ENCODE data around the gene ZNF648. TPM values are rescaled to one million over a fixed set of nuclear protein-coding genes. Genes with fewer than 3 reads are reported as not detected.
"Not testable (repeated sequence)": the region's sequence is repeated elsewhere in the genome, so short reads cannot be mapped to it uniquely, and the experiment has no call there.

Gene ZNF648, protein sequence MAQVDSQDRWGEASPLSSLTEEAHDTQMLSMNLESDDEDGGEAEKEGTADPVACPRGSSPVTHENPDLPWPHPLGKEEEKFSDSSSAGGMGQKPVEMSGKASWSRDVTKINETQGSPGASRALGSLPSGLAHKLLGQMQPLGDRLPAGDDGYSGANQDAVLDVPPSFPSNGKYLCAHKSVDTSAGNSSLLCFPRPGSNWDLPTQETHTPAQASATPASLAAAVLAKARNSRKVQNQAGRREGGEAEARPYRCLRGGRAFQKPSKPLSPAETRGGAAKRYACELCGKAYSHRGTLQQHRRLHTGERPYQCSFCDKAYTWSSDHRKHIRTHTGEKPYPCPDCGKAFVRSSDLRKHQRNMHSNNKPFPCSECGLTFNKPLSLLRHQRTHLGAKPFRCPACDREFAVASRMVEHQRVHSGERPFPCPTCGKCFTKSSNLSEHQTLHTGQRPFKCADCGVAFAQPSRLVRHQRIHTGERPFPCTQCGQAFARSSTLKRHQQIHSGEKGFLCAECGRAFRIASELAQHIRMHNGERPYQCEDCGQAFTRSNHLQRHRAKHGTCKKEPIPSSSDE
- total RNA-seq = 0.53 TPM

DNA sequence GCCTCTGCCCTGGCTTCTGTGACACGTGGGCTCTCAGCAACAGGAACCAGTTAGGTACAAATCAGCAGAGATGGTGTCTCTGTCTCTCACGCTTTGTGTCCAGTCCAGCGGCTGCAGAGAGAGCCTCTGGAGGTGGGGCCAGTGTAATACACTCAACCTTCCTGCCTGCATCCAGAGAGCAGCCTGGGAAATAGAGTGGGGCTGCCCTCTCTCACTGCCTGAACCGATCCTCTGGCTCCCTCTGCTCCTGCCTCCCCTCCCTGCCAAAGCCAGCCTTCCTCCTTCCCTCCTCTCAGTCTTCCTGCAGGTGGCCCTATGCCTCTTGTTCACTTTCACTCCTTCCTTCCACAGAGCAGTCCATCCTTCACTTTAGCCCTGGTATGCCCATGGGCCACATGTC, at the start of gene ZNF648:
Gene ZNF648, minus strand, starts transcription at position 119 of the 400 bp plus-strand sequence. CDS start 3,702 bp downstream, outside the sequence.
- intact Hi-C loops (cut with DNase I) = no loop called here
- DNase-seq (ENCODE audit: low spot score) (no peak), ATAC-seq (peak; percentile 51)

DNA sequence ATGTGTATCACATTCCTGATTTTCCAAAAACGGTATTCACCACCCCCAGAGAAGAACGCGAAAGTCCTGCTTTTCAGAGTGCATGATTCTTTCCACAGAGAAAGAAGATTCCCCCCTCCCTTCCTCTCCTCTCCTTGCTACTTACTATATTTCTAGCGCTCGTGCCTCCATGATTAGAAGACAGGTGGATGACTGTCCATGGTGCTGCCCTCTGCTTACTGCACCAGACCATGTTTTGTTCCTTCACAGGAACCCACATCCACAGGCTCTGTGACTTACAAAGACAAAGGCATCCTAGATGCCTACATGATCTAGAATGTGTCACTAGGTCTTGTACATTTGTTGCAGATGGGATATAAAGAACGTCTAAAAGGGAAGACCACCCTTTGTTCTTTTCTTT, 49.1 kb upstream of the ZNF648 start:
- no peak for DNase-seq (ENCODE audit: low spot score)
- intact Hi-C loops (cut with DNase I) = no loop called here
- no peak for ATAC-seq

DNA sequence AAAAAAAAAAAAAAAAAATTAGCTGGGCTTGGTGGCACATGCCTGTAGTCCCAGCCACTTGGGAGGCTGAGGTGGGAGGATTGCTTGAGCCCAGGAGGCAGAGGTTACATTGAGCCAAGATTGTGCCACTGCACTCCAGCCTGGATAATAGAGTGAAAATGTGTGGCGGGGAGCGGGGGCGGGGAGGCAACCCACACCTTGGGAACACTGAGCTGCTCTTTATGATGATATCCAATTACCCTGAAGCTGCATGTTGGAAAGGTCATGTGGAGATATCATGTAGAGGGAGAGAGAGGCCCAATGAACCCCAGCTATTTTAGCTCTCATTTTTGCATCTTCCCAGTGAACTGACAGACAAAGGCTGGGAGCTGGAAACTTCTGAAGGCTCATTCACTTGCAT, 48.3 kb upstream of the ZNF648 start:
- ATAC-seq (no peak), DNase-seq (ENCODE audit: low spot score) (no peak)
- intact Hi-C loops (cut with DNase I) = no loop called here

DNA sequence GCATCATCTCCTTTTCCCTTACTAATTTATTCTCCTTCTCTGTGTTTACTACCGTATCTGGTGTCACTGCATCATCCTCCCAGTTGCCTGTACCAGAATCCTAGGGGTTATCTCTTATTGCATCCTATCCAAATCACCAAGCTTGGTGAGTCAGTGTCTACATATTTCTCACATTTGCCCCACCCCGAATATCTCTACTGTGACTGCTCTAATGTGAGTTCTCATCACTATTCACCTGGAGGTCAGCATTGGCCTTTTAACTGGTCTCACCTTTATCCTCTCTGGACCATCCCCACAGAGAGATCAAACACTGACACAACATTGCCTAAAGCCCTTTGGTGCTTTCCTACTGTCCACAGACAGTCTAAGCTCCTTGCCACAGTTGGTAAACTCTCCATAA, 45.7 kb upstream of the ZNF648 start:
- intact Hi-C loops (cut with DNase I) = no loop called here
- ATAC-seq (no peak), DNase-seq (ENCODE audit: low spot score) (no peak)

DNA sequence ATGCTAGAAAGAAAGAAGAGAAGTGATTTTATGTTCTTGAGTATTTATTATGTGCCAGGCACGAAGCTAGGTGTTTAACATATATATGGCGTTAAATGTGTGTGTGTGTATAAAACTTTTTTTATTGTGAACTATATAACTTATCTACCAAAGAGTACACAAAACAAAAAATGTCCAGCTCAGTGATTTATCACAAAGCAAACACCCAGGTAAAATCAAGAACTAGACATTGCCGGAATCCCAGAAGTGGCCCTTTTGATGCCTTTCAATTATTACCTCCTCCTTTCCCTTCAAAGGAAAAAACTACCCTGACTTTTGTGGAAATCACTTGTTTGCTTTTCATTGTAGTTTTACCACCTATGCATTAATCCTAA, 40.5 kb upstream of the ZNF648 start:
- ATAC-seq (no peak), DNase-seq (ENCODE audit: low spot score) (no peak)
- intact Hi-C loops (cut with DNase I) = no loop called here

DNA sequence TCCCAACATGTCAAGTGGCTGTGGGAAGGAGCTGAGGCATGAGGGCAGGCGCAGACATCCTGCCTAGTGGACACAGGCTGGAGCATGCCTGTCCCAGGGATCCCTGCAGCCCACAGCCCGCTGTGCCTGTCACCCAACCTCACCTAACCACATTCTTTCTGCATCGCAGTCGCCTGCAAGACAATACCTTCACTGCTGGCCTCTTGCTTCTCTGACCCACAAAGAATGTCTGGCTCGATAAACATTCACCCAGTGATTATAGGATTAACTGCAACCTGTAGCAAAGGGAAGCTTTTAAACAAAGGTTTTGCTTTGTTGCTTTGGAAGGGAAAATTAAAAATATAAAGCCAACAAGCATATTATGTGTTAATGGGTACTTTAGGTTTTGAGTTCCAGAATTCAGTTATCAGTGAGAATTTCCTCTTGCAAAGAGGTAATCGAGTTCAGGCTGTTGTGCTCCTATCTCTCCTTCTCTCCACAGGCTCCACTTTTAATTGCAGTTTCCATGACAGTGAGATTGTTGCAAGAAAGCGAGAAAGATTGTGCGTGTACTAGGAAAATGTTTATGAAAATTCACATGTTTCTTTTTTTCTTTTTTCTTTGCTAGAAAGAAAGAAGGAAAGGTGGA, 40.0 kb upstream of the ZNF648 start:
- intact Hi-C loops (cut with DNase I) = no loop called here

DNA sequence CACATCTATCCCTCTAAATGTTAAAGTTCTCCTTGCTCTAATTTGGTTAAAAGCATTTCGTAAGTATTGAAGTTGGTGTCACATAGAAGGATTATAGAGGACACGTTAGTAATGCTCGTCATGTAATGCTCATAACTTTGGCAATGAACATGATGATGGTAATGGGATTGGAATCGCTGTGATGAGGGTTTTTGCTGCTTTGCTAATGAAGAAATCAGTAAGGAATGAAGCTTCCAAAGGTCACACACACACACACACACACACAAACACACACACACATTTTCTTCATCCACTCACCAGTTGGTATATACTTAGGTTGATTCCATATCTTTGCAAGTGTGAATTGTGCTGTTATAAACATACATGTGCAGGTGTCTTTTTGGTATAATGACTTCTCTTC, 36.8 kb upstream of the ZNF648 start:
- intact Hi-C loops (cut with DNase I) = no loop called here
- ATAC-seq (no peak), DNase-seq (ENCODE audit: low spot score) (no peak)

More for the DNA sequence above, 40.0 kb upstream of the ZNF648 start:
- ATAC-seq (no peak), DNase-seq (ENCODE audit: low spot score) (no peak)

DNA sequence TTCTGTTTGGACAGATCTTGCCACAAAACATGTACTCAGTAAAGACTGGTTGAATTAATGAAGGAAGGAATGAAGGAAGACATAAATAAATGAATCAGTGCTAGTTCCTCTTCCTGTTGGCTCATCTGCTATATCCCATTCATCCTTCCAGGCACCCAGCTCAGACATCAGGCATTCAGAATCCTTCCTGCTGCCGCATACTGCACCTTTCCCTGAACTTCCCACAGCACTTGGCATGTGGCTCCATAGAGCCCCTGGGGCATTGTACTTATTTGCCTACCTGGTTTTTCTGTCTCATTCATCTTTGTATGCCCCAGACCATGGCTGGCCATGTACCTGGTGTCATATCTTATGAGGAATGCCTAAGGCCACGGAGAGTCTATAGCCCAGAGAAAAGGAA, 34.4 kb upstream of the ZNF648 start:
- intact Hi-C loops (cut with DNase I) = no loop called here
- ATAC-seq (no peak), DNase-seq (ENCODE audit: low spot score) (no peak)

DNA sequence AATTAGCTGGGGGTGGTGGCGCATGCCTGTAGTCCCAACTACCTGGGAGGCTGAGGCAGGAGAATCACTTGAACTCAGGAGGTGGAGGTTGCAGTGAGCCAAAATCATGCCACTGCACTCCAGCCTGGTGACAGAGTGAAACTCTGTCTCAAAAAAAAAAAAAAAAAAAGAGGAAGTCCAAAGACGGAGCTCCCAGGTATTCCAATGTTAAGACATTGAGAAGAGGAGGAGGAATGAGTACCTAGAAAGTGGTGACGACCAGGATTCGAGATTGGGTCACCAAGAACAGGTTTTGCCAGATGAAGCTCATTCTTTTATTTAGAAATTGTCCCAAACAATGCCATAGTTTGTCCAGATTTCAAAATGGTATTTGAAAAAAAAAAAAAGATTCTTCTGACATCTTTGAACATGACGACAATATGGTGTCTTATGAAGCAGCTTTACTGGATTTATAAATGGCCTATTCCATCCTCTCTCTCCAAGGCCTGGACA, 33.0 kb upstream of the ZNF648 start:
- DNase-seq (ENCODE audit: low spot score); ATAC-seq; intact Hi-C loops (cut with DNase I): not testable (repeated sequence)

DNA sequence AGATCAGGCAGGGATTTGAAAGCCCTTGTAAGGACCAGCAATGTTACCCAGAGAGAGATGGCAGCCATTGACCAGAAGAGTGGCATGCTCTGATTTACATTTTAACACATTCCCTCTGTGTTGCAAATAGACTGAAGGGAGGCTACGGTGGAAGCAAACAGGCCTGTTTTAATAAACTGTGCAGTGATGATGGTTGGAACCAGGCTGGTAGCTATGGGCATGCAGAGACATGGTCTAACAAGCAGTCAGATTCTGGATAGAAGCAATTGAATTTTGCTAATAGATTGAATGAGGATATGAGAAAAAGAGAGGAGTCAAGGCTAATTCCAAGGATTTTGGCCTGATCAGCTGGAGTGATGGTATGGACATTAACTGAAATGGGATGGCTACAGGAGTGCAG, 32.3 kb upstream of the ZNF648 start:
- DNase-seq (ENCODE audit: low spot score) (no peak), ATAC-seq (no peak)
- intact Hi-C loops (cut with DNase I) = no loop called here

DNA sequence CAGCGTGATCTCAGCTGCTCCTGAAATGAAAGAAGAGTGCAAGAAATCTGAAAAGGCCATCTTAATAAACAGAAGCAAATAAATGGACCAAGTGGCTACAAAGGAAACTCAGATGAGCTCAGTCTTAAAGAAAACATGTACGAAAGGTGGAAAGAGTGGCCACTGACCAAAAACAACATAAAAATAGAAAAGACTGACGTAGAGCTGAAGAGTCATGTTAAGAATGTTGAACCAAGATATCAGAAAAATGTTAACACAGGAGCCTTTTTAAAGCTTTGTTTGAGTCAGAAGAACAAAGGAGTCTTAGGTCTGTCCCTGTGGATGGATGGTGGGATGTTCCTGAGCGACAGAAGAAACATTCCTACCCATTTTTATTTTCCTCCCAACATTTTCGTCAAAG, 30.8 kb upstream of the ZNF648 start:
- intact Hi-C loops (cut with DNase I) = no loop called here
- DNase-seq (ENCODE audit: low spot score) (no peak), ATAC-seq (peak; percentile 57)

DNA sequence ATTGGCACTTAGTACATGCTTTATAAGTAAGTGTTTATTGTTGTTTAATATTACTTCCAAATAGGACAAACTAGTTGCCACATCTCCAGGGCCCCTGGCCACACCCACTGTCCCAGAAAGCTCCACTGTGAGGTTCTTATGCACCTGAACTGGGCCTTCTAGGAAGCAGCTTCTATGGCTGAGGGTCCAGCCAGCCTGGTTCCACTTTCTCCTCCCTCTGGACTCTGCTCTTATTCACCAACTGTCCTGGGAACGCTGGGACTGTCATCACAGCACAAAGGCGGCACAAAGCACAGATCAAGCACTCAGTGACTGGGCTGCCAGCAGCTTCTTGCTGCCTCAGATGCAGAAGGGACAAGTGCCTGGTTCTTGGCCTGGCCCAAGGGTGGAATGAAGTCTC, 29.6 kb upstream of the ZNF648 start:
- ATAC-seq = no peak
- intact Hi-C loops (cut with DNase I) = no loop called here
- no peak for DNase-seq (ENCODE audit: low spot score)

DNA sequence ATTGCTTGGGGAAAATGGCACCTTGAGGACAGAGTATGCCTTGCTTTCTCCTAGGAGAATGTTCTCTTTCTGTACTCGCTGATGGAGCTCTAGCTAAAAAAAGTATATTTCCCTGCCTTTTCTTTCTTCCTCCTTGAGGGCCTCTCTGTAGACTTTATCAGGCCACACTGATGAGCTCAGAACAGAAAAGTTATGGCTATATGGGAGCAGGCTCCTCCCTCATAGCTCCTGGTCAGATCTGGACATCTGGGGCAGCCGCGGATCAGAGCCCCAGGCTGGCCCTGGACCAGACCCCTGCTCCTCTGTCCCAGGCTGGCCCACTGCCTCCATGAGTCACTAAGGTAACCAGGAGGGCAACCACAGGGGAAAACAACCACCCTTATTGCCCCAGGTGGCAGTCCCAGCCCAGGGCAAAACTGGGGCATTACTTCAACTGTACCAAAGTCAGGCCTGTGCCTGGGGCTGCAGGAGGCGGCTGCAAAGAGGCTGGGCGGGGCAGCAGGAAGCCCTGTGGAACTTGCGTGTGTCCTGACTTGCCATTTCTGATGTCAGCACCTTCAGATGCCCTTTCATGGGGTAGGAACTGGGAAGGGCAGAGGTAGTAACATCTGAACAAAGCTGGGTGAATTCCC, 26.3 kb upstream of the ZNF648 start:
- intact Hi-C loops (cut with DNase I) = loop anchor here (2.0 to 10.0 kb wide), 3 partner anchors 57 to 697 kb away; partner anchors contain the start of gene NPL
- no peak for DNase-seq (ENCODE audit: low spot score)
- no peak for ATAC-seq

DNA sequence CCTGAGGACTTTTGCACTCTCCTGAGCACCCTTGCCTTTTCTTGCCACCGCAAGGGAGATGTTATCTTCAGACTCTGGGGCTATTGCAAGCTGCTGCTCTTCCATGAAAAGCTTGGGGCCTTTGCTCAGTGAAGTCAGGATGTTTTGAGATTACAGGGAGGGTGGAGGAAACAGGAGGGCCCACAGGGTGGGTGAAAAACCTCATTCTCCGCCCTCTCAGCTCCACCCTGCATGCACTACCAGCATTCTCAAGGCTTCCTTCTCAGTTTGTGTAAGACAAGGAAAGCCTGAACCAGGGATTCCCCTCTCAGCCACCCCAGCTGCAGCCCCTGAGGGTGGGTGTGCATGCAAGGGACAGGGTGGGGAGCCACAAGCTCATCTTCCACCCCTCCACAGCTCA, 25.8 kb upstream of the ZNF648 start:
- no peak for ATAC-seq
- DNase-seq (ENCODE audit: low spot score) = no peak
- intact Hi-C loops (cut with DNase I) = loop anchor here (2.0 to 10.0 kb wide), 3 partner anchors 57 to 697 kb away; partner anchors contain the start of gene NPL

DNA sequence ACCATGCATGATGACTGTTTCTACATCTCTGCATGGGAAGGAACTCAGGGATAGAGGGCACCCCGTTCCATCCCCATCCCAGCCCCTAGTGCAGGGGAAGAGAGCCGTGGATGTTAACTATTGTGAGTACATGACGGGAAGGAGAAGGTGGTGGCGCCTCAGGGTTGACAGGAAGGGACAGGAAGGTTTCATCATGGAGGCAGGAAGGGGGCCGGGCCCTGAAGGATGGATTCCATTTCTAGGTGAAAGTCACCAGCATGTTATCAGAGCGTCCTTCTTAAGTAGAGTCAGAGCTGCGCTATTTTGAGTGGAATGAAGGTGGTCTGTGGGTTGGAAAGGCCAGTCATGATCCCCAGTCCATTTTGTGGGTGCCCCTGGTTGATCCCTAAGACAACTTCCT, 25.1 kb upstream of the ZNF648 start:
- ATAC-seq = no peak
- DNase-seq (ENCODE audit: low spot score) = no peak
- intact Hi-C loops (cut with DNase I) = loop anchor here (2.0 to 10.0 kb wide), 3 partner anchors 58 to 698 kb away; partner anchors contain the start of gene NPL

DNA sequence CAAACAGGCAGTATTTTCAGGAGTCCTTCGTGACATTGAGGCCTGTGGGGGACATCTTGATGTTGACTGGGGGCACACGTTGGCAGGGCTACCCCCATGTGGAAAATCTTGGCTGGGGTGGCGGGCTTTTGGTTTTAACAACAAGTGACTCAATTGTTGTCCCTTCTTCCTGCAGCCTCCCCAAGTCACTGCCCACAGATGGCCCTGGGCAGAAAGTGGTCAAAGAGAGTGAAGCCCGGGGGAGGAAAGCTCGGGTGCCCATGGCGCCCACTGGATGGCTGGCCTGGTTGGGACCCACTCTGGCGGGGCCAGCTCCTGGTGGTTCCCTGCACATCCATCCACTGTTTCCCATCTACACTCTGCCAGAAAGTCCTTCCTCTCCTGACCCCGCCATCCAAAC, 24.6 kb upstream of the ZNF648 start:
- no peak for DNase-seq (ENCODE audit: low spot score)
- ATAC-seq = no peak
- intact Hi-C loops (cut with DNase I) = loop anchor here (2.0 to 10.0 kb wide), 3 partner anchors 59 to 699 kb away; partner anchors contain the start of gene NPL

DNA sequence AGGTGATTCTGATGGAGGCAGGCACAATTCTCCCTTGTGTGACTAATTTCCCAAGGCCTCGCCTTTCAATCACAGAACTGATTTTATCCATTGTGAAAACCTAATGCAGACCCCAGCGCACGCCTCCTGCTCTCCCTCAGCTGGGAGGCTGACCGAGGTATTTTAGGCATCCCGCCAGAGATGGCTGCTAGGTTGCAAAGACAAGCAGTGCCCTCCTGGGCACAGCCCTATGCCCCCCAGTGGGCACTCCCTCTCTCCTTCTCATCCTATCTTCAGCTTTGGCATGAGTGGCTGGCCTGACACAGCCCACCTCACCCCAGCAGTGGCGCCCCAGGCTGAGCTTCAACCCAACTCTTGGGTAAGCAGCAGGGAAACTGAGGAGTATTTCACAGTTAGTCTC, 24.2 kb upstream of the ZNF648 start:
- DNase-seq (ENCODE audit: low spot score) (no peak), ATAC-seq (peak; percentile 2)
- intact Hi-C loops (cut with DNase I) = loop anchor here (2.0 to 10.0 kb wide), 3 partner anchors 59 to 699 kb away; partner anchors contain the start of gene NPL

DNA sequence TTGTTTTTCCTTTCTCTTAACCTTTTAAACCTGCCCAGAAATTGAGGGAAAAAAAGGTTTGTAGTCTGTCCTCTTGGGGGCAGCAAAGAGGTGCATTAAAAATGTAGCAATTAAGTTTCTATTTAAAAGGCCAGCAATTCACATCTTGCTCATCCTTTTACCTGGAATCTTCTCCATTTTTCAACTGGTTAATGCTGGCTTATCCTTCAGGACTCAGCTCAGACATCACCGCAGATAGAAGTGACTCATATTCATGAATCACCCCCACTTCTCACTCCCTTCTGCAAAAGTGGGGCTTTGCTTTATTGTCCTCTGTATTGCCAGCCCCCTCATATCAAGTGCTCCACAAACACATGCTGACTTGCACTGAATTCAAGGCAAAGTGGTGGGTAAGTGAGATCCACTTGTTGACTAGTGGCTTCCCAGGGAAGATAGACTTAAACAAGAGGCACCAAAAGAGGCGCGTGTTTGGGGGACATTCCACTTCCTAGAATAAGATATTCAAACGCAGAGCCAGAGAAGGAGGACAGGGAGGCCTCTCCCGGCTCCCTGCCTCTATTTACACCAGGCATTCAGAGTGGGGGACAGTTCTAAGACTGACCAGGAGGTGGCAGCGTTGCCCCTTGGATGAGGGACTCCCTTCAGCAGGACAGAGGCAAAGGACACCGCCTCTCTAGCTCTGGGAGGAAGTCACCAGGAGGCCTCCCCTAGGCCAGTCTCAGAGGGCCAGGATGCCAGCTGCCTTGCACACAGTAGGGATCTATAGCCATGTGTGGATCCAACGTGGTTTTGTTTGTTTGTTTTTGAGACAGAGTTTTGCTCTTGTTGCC, 23.2 kb upstream of the ZNF648 start:
- peak; percentile 95 for DNase-seq (ENCODE audit: low spot score)
- peak; percentile 92 for ATAC-seq
- intact Hi-C loops (cut with DNase I) = loop anchor here (10.0 kb wide), 2 partner anchors 60 to 700 kb away; partner anchors contain the start of gene NPL

All from sciatic nerve (tissue), 2 donors.